ENCODE measurements around the gene GPRIN1. TPM values are rescaled to one million over a fixed set of nuclear protein-coding genes. Genes with fewer than 3 reads are reported as not detected.

GPRIN1 gene
- total RNA-seq, result 1.7 to 2.9 TPM (median 2.1 TPM) in 3 replicates
- long read RNA-seq, full-length matches to known transcripts, result 1 of 1 reads
- long read RNA-seq, partial matches to known transcripts, result 0 of 1 reads
- long read RNA-seq, other reads (novel, unspliced or antisense), result 0 of 1 reads

- H3K36me3 Mint-ChIP-seq (ENCODE audit: low read depth), result no peaks in the 10 kb centered on the region
- peak; percentile 68 for TF ChIP-seq CTCF (IDR thresholded peaks at IDR 0.05)
- H3K4me3 Mint-ChIP-seq (ENCODE audit: unreplicated experiment), result peak within 1 kb of the TSS; percentile 86
- H3K27ac Mint-ChIP-seq (ENCODE audit: unreplicated experiment), result peak within 1 kb of the TSS; percentile 9
- peaks cover 3% of the 10 kb centered on the region for H3K27me3 Mint-ChIP-seq (ENCODE audit: low read depth)
- no peaks in the 10 kb centered on the region for H3K9me3 Mint-ChIP-seq (ENCODE audit: low read depth)
- H3K4me1 Mint-ChIP-seq (ENCODE audit: low read depth), result peaks cover 17% of the 10 kb centered on the region
- DNase-seq (ENCODE audit: low spot score), result no peak
These were observed at the start of gene GPRIN1 for GRCh38 chr5:176609724-176610434. TSS of gene GPRIN1 (minus strand) at chr5:176610156. CDS start at chr5:176599834, 10,322 bp downstream.

- Mint-ChIP-seq H3K4me1 (ENCODE audit: low read depth) (no peaks in the 10 kb centered on the region), H3K27ac (ENCODE audit: unreplicated experiment) (no peak overlapping the region), H3K4me3 (ENCODE audit: unreplicated experiment) (no peak overlapping the region), H3K36me3 (ENCODE audit: low read depth) (no peaks in the 10 kb centered on the region), H3K27me3 (ENCODE audit: low read depth) (peaks cover 10% of the 10 kb centered on the region), H3K9me3 (ENCODE audit: low read depth) (no peaks in the 10 kb centered on the region)
- no peak for TF ChIP-seq CTCF (IDR thresholded peaks at IDR 0.05)
- DNase-seq (ENCODE audit: low spot score), result no peak
These were observed 49.5 kb upstream of the GPRIN1 start for GRCh38 chr5:176659512-176659839.

- no peak for DNase-seq (ENCODE audit: low spot score)
- H3K27me3 Mint-ChIP-seq (ENCODE audit: low read depth), result peaks cover 5% of the 10 kb centered on the region
- no peak overlapping the region for H3K27ac Mint-ChIP-seq (ENCODE audit: unreplicated experiment)
- H3K4me1 Mint-ChIP-seq (ENCODE audit: low read depth), result no peaks in the 10 kb centered on the region
- H3K36me3 Mint-ChIP-seq (ENCODE audit: low read depth), result no peaks in the 10 kb centered on the region
- TF ChIP-seq CTCF (IDR thresholded peaks at IDR 0.05), result no peak
- H3K4me3 Mint-ChIP-seq (ENCODE audit: unreplicated experiment), result no peak overlapping the region
- no peaks in the 10 kb centered on the region for H3K9me3 Mint-ChIP-seq (ENCODE audit: low read depth)
These were observed 49.0 kb upstream of the GPRIN1 start for GRCh38 chr5:176658817-176659511.

GRCh38 chr5:176658007-176658599 lies 48.1 kb upstream of the GPRIN1 start:
- Mint-ChIP-seq H3K27ac (ENCODE audit: unreplicated experiment) (no peak overlapping the region), H3K4me3 (ENCODE audit: unreplicated experiment) (no peak overlapping the region), H3K4me1 (ENCODE audit: low read depth) (peaks cover 4% of the 10 kb centered on the region), H3K27me3 (ENCODE audit: low read depth) (no peaks in the 10 kb centered on the region), H3K36me3 (ENCODE audit: low read depth) (peaks cover 4% of the 10 kb centered on the region), H3K9me3 (ENCODE audit: low read depth) (no peaks in the 10 kb centered on the region)
- TF ChIP-seq CTCF (IDR thresholded peaks at IDR 0.05), result peak; percentile 84
- DNase-seq (ENCODE audit: low spot score), result no peak

GRCh38 chr5:176656467-176656990 lies 46.6 kb upstream of the GPRIN1 start:
- H3K36me3 Mint-ChIP-seq (ENCODE audit: low read depth), result peaks cover 4% of the 10 kb centered on the region
- no peak overlapping the region for H3K27ac Mint-ChIP-seq (ENCODE audit: unreplicated experiment)
- no peak overlapping the region for H3K4me3 Mint-ChIP-seq (ENCODE audit: unreplicated experiment)
- H3K9me3 Mint-ChIP-seq (ENCODE audit: low read depth), result no peaks in the 10 kb centered on the region
- TF ChIP-seq CTCF (IDR thresholded peaks at IDR 0.05), result no peak
- H3K4me1 Mint-ChIP-seq (ENCODE audit: low read depth), result peaks cover 4% of the 10 kb centered on the region
- H3K27me3 Mint-ChIP-seq (ENCODE audit: low read depth), result no peaks in the 10 kb centered on the region
- no peak for DNase-seq (ENCODE audit: low spot score)
